GM19238 (cell line): ENCODE data around the gene OTOG.
A peak's percentile ranks its signal among the peaks of the same experiment; 100 is the strongest.

Source experiments
- DNase-seq: peaks from one replicate; pipeline ENCODE4 v3.0.0; 2011; ENCODE audit warnings: low spot score; ENCODE audit not compliant: insufficient read length

The OTOG gene, protein sequence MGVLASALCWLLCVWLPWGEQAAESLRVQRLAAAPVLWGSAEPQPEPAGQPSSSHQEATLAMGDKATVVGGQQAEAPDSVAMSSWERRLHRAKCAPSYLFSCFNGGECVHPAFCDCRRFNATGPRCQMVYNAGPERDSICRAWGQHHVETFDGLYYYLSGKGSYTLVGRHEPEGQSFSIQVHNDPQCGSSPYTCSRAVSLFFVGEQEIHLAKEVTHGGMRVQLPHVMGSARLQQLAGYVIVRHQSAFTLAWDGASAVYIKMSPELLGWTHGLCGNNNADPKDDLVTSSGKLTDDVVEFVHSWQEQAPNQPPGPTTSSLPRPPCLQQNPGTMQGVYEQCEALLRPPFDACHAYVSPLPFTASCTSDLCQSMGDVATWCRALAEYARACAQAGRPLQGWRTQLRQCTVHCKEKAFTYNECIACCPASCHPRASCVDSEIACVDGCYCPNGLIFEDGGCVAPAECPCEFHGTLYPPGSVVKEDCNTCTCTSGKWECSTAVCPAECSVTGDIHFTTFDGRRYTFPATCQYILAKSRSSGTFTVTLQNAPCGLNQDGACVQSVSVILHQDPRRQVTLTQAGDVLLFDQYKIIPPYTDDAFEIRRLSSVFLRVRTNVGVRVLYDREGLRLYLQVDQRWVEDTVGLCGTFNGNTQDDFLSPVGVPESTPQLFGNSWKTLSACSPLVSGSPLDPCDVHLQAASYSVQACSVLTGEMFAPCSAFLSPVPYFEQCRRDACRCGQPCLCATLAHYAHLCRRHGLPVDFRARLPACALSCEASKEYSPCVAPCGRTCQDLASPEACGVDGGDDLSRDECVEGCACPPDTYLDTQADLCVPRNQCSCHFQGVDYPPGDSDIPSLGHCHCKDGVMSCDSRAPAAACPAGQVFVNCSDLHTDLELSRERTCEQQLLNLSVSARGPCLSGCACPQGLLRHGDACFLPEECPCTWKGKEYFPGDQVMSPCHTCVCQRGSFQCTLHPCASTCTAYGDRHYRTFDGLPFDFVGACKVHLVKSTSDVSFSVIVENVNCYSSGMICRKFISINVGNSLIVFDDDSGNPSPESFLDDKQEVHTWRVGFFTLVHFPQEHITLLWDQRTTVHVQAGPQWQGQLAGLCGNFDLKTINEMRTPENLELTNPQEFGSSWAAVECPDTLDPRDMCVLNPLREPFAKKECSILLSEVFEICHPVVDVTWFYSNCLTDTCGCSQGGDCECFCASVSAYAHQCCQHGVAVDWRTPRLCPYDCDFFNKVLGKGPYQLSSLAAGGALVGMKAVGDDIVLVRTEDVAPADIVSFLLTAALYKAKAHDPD (N-terminal part only)

DNA sequence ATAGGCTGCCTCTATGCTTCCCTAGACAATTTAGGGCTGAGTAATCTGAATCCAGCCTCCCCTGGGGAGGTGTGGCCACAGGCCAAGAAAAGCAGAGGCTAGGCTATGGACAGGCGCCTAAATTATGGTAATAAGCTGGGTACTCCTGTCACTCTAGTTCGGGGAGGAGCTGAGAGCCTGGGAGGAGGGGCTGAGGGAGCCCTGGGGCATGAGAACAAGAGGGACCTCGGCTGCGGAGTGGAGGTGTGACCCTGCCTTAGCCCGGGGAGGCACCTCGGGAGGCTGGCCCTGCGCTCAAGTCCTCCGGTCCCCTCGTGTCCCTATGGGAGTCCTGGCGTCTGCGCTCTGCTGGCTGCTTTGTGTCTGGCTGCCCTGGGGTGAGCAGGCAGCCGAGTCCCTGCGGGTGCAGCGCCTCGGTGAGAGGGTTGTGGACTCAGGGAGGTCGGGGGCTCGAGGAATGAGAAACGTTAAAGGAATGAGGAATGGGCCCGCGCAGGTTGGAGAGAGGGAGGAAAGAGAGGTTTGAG, at the start of gene OTOG:
TSS of gene OTOG (plus strand) at position 209 of the 527 bp plus-strand sequence. CDS start at position 323, 114 bp downstream.
- no peak for DNase-seq

DNA sequence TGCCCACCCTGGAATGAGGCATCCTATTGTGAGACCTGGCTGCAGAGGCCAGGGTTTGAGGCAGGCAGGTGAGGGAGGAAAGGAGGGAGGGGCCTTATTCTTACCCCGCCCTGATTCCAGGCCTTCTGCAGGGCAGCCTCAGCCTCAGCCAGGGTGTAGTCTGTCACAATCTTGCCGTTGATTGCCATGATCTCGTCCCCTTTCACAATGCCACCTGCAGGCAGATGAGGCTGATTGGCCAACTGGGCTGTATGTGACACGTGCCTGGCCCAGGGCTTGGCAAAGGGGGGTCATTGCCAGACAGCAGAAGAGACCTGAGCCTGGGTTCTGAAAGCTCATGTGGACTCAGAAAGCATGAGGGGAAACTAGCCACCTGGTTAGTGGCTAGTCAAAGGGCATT, 49.0 kb upstream of the OTOG start:
- DNase-seq, result no peak

DNA sequence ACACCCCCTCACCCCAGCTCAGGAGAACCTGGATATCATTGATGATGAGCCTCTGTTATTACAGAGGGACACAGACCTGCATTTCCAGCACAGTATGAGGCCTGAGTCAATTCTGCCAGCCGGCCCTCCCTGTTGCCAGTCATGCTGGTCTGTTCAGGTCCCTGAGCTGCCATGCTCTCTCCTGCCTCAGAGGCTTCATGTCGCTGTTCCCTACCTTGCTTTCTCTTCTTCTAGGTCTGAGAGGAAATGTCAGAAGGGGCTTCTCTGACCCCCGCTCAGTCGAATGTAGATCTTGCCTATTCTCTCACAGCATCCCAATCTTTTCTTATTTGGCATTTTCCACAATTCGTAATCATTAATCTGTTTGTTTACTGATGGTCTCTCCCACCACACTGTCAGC, 48.6 kb upstream of the OTOG start:
- DNase-seq, result no peak

DNA sequence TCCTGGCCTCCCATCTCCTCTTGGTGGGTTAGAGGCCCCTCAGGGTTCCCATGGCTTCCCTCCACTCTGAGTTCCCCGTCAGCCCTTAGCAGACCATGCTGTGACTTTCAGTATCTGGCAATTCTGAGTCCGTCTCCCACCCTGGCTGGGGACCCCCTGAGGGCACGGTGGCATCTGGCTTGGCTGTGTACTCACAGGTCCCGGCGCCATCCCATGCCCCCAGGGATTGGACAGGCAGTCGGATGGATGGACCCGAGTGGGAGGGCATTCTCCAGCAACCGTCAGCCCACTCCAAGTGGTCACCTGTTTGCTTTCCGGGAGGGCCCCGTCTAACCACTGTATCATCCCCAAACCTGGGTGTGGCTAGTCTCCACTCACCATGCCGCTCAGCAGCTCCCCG, 46.4 kb upstream of the OTOG start:
- no peak for DNase-seq

DNA sequence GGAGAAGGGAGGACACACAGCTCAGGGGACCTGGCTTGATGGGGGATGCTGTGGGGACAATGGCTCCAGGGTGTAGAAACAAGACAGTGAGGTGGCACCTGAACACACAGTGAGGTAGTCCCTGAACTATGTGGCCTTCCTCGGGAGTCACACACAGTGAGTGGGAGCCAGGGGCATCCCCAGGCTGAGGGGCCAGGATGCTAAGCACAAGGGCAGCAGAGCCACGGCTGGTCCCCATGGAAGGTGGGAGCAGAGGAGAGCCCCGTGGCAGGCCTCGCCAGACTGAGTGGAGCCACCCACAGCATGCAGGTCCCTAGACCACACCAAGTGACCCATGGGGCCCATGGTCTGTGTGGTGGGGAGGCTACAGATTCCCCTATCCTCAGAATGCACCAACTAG, 44.4 kb upstream of the OTOG start:
- DNase-seq, result no peak

DNA sequence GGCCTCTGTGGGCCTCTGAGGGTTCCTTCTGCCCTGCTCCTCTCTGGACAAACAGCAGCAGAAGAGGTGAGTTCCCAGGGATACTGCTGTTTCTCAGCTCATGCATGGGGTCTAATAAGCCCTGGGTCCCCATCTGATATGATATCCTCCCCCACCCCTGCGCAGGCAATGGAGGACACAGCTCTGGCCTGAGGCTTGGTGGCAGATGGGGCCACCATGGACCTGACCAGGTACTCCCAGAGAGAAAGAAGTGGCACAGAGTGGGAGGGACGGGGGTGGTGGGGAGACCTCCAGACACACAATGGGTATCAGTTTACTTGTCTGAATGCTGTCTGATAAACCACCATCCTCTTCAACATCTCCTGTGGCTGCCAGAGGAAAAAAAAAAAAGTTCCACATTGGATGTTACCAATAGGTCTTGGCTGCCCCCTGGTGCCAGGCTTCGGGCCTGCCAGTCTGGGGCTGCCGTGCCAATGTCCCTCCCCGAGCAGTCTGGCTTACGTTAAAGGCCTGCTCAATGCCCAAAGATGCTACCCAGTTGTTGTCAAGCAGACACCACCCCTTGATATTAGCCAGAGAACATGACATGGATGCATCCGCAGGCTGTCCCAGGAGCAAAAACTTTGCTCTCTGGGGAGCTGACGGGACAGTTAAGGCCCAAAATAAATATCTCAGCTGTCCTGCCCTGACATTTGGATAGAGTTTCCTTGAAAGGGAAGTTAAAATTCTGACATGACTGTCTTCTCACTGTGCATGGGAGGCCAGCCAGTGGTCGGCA, 42.5 kb upstream of the OTOG start:
- DNase-seq, result peak; percentile 73

DNA sequence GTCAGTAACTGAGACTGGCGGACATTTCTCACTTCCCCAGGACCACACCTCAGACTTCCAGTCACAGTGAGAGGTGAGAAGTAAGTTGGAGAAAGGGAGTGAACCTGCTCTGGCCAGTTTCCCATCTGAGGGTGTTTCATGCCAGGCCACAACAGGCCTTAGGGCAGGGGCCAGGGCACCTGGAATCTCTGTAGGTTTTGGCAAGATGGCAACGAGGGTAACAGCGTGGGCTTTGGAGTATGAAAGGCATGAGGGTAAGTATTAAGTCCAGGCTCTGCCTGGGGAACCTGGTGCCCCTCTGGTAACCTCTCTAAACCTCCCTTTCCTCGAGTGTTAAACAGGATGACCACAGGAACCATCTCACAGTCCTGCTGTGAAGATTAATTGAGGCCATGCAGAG, 41.9 kb upstream of the OTOG start:
- DNase-seq, result no peak

DNA sequence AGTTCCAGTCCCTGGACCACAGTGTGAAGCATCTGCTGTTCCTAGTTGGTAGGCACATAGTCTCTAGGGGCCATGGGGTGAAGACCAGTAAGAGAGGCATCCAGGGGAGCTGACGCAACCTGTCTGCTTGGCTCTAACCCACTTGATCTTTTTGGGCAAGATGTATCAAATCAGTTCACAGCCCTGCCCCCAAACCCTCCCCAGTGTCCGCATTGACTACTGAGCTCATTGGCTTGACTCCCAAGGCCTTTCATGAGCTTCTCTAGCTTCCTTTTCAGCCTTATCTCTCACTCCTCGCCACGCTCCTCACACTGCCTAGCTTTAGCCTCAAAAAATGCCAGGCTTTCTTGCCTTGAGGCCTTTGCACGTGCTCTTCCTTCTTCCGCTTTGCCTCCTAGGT, 40.7 kb upstream of the OTOG start:
- no peak for DNase-seq

DNA sequence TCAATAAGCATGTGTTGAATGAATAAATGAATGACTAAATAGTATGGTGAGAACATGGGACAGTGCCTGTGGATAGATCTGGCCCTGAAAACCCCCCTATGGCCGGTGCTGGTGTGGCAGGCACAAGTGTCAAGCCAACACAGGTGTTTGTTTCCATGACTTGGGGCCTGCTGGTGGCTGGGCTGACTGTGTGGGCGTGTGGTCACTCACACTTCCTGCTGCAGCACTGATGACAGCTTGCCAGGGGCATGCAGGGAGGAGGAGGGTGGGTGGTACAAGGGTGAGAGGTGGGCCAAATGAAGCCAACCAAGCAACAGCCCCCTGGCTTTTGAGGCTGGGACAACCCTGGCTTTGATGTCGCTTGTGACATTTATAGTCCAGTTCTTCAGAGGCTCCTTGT, 40.1 kb upstream of the OTOG start:
- peak; percentile 22 for DNase-seq

DNA sequence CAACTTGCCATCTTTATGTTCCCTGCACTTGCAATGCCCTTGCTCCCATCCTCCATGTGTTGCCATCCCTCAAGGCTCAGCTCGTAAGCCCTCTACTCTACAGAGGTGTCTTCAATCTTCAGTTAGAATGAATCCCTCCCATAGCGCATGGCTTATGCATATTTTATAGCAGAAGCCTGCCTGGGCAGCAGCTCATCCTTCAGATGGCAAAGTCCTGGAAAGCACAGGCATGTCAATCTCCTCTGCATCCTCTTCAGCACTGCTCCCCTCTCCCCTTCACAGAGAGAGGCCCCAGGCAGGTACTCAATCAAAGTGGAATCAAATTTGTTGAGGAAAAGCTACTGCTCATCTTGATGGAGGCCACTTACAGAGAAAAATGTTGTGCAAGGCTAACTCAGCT, 39.3 kb upstream of the OTOG start:
- DNase-seq, result no peak

DNA sequence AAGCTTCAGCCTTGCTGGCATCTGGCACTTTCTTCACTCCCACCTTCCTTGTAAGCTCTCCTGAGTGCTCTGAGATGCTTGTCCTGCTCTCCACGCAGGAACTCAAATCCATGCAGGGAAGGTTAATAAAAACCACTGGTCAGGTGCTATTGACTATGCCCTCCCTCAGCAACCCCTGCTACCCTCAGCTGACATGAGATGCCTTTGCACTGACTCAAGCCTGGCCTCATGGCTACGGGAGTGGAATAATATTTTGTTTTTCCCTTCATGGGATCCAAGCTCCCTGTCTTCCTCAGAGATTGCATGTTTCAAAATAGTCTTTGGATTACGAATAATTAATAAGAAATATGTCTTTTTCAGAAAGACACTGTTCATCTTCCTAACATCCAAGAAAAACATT, 38.8 kb upstream of the OTOG start:
- DNase-seq, result no peak

DNA sequence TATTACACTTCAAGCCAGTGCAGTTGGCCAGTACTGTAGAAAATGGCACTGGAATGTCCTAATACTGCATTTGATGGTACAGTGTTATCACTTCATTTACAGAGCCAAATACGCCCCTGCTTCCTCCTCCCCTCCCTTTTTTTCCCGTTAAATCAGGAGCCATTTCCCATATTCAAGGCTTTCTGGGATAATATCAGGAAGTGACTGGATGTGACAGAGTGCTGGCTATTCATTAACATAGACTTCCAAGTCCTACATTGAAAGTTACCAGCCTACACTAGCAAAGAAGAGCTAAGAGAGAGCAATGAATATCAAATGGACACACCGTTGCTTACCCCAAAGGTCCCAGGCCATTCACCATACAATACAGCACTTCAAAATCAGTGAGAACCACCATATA, 38.3 kb upstream of the OTOG start:
- DNase-seq, result no peak

DNA sequence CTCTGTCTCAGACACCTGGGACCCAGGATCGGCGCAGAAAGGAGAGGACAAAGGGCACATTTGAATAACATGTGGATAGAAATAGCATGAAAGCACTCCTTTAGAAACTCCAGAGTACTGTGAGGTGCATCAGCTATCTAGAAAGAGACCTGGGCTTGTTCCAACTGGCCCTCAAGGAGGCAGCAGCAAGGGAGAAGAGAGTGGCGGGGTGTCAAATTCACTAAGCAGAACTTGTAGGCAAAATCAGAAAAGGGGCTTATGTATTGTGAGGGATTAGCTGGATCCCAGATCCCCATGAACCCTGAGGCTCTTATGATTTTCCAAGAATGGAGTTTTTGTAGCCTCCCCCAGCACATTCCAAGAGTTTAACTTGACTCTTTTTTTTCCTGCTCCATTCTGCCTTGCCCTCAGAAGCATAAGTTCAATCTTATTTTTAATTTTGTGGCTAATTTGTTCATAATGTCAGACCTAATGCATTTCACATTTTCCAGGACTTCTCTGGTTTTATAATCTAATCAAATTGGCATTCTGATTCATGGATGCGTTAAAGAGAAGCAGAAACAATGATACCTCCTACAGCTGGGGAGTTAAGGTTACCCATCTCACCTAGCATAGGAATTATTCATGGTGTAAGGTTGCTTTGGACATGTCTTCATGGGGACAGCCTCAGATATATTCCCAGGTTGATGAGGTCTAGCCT, 36.4 kb upstream of the OTOG start:
- no peak for DNase-seq

DNA sequence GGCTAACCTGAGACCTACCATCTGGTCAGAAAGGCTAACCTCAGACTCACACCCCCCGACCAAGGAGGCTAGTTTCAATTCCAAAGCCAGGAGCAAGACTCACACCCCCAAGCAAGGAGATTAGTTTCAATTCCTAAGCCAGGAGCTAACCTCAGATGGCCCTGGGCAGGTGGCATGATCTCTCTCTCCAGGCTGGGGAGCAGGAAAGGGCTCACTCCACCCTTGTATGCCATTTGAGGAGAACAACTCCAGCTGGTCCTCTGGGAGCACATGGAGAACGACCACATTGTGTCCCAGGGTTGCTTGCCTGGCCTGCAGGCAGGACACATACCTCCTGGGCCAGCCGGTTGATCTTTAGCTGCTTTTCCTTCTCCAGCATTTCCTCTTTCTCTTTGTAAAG, 35.5 kb upstream of the OTOG start:
- DNase-seq, result no peak

DNA sequence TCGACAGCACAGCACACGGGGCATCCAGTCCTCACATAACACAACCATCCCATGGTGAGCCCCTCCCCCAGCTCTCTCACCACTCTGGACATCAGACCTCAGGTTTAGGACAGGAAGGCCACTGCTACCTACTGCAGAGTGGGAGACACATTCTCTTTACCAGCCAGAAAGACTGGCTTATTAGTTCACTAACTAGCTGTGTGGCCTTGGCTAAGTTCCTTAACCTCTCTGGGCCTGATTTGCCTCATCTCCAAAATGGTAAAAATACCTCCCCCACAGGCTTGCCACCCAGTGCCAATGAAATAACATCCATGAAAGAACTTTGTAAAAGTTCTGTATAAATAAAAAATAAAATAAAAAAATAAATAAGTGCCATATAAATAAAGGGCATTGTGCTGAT, 35.0 kb upstream of the OTOG start:
- no peak for DNase-seq

DNA sequence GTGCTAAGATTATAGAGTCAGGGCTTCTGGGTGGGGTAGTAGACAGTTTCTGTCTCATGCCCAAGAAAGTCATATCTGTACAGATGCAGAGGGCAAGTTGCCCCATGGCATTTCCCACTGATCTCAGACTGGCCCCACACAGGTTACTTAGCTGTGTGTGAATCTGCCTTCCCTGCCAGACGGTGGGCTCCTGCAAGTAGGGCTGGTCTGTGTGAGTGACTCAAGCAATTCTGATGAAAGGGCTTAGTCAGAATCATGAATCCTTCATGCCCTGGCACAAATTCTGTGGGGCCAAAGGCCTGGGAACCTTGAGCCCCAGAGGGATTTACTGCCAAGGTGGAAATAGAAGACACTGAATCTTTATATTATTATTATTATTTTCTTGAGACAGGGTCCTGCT, 33.2 kb upstream of the OTOG start:
- DNase-seq, result no peak

DNA sequence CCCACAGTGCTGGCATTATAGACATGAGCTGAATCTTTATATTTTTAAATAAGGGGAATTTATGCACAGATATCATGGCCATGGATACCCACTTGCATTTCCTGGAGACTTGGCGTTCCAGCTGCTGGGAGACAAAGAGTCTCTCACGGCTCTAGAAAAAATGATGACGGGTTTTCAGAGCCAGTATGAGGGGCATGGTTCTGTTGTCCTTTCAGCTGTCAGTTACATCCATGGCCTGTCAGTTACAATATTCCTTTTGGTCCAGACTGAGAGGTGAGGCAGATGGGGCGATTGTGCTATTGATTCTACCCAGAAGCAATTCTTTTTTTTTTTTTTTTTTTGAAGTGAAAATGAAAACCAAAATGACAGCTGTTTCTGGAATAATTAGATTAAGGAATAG, 32.6 kb upstream of the OTOG start:
- DNase-seq, result no peak

DNA sequence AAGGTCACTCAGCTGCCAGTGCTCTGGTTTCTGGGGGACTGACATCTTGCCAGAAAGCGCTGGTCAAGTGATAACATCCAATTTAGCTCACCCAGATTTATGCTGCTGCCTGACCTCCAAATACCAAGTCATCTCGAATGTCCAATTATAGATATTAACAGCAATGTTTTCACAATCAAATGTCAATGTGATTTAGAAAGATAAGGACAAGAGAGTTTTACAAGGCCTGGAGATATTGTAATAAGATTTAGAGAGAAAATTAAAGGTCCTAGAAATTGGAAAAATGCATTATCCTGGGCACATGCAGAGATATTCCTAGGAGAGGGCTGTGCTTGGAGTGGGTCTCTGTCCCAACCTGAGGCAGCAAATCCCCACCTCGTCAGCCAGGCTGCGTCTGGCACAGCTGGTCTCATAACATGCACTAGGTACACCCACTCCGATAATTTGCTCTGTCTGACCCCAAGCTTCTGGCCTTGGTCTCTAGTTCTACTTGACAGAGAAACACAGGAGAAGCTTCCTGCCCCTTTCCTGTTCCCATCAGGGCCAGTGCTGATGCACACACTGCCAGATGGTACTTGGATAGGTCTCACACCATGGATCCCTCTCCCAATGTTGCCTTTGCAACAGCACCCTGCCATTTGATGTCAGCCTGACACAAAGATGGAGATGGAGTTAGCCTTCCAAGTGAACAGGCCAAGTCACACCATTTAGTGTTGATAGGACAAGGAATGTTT, 31.4 kb upstream of the OTOG start:
- no peak for DNase-seq

DNA sequence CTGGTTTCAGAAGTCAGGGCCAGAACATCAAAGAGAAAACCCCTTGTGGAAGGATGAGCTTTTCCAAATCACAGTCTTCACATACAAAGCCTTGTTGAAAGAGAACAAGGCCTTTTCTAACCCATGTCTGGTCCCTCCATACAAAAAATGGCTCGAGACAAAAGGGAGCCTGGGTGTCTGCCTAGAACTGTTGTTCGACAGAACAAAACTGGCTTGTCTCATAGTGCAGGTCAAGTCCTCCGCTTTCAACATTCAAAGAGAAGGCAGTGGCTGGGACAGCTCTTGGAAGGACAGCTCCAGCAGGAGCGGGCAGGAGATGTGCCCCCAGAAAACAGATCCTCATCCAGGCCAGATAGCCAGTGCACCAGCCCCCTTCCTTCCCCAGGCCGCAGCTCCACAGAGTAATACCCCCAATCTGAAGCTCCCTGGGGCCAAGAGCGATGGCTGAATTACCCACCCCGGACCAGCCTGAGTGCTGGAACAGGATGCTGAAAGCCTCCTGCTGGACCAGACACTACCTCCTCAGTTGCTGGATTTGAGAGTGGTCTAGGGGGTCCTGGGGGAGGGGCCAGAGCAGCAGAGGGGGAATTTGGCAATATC, 30.4 kb upstream of the OTOG start:
- no peak for DNase-seq
